ENCODE measurements around the gene RHOC.

GRCh38 chr1:112687361-112687760 lies 19.6 kb downstream of the RHOC start:
- TF ChIP-seq TEAD4 (IDR thresholded peaks at IDR 0.05; ENCODE audit: borderline replicate concordance, insufficient read depth): no peak
- TF ChIP-seq POLR2AphosphoS5 (IDR thresholded peaks at IDR 0.05; ENCODE audit: low read depth, low read length): no peak
- TF ChIP-seq GABPA (IDR thresholded peaks at IDR 0.05; ENCODE audit: low read depth): no peak
- no peak for TF ChIP-seq CHD2 (IDR thresholded peaks at IDR 0.05; ENCODE audit: low read length, partially characterized antibody)
- no peak for TF ChIP-seq RAD21 (IDR thresholded peaks at IDR 0.05; ENCODE audit: low read length)
- no peak for TF ChIP-seq EP300 (IDR thresholded peaks at IDR 0.05; ENCODE audit: borderline replicate concordance in 1 of 2, low read depth in 1 of 2, low read length in 1 of 2)
- TF ChIP-seq JUND (IDR thresholded peaks at IDR 0.05): no peak
- no peak for TF ChIP-seq REST (IDR thresholded peaks at IDR 0.05; ENCODE audit: low read depth, low read length)
- TF ChIP-seq CTCF (IDR thresholded peaks at IDR 0.05): no peak
- no peak for TF ChIP-seq TAF1 (IDR thresholded peaks at IDR 0.05; ENCODE audit: borderline replicate concordance, low read depth, low read length)
- no peak for TF ChIP-seq ZBTB33 (IDR thresholded peaks at IDR 0.05; ENCODE audit: borderline replicate concordance, low read depth)
- TF ChIP-seq SMC3 (IDR thresholded peaks at IDR 0.05; ENCODE audit: low read depth, low read length): no peak

All from SK-N-SH (cell line).